Endothelial cell (in vitro differentiated cells): ENCODE data around the gene KPNA3. TPM values are rescaled to one million over a fixed set of nuclear protein-coding genes. Genes with fewer than 3 reads are reported as not detected.

Experiments
- DNase-seq: peaks from one replicate; pipeline ENCODE4 v3.0.0; 2021; ENCODE audit warnings: low spot score
- H3K27ac Mint-ChIP-seq: one replicate; pipeline ENCODE4 v1.8.0; 2021; ENCODE audit warnings: mixed read lengths, inconsistent platforms; ENCODE audit not compliant: unreplicated experiment
- H3K27me3 Mint-ChIP-seq: one replicate; pipeline ENCODE4 v1.8.0; 2021; ENCODE audit warnings: mild to moderate bottlenecking, moderate library complexity, mixed read lengths, inconsistent platforms; ENCODE audit not compliant: unreplicated experiment
- H3K36me3 Mint-ChIP-seq: one replicate; pipeline ENCODE4 v1.8.0; 2021; ENCODE audit warnings: mild to moderate bottlenecking, low read depth, mixed read lengths, inconsistent platforms; ENCODE audit not compliant: unreplicated experiment
- H3K4me1 Mint-ChIP-seq: one replicate; pipeline ENCODE4 v1.8.0; 2021; ENCODE audit warnings: mild to moderate bottlenecking, mixed read lengths, inconsistent platforms; ENCODE audit not compliant: unreplicated experiment
- H3K4me3 Mint-ChIP-seq: one replicate; pipeline ENCODE4 v1.8.0; 2021; ENCODE audit warnings: mild to moderate bottlenecking, mixed read lengths, inconsistent platforms; ENCODE audit not compliant: unreplicated experiment
- H3K9me3 Mint-ChIP-seq: one replicate; pipeline ENCODE4 v1.8.0; 2021; ENCODE audit warnings: mixed read lengths, inconsistent platforms; ENCODE audit not compliant: unreplicated experiment
- CTCF ChIP-seq: fragments of 200-600 bp; sonication (generic); IDR thresholded peaks from one replicate; pipeline ENCODE4 v1.5.0; 2021; ENCODE audit warnings: antibody characterized with exemption; ENCODE audit not compliant: unreplicated experiment
- total RNA-seq: library from RNA; stranded (reverse); fragmentation: NEBNext Ultra II Directional; extraction: Animal tissue kit (Norgen Biotek cat#: 25700); gene quantifications from one replicate; pipeline ENCODE4 v1.2.1, GENCODE V29; 2021; ENCODE audit not compliant: unreplicated experiment

KPNA3 gene
- total RNA-seq, 1 donor from 2014 or later: 50.3 TPM

DNA sequence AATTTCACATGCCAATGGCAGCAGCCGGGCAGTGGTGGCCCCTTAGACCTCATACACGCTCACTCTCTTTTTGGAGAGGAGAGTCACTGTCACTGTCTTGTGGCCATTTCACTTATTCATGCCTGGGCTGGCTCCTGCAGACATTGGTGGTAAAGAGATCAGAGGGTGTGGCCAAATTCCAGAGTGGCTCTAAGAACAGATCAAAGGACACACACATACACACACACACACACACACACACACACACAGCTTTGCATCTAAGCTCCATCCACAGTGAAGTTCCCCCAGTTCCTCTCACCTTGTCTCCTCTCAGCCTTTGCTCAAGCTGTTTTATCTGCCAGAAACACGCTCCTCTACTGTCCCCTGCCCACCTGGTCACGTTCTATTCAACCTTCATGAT lies 46.5 kb upstream of the KPNA3 start:
- peaks cover 7% of the 10 kb centered on the region for H3K4me1 Mint-ChIP-seq
- H3K9me3 Mint-ChIP-seq: no peaks in the 10 kb centered on the region
- no peak overlapping the region for H3K4me3 Mint-ChIP-seq
- no peak overlapping the region for H3K27ac Mint-ChIP-seq
- H3K36me3 Mint-ChIP-seq: peaks cover 8% of the 10 kb centered on the region
- peaks cover 4% of the 10 kb centered on the region for H3K27me3 Mint-ChIP-seq
- TF ChIP-seq CTCF: no peak
- DNase-seq: no peak

GRCh38 chr13:49836516-49836915 lies 44.0 kb upstream of the KPNA3 start:
- Mint-ChIP-seq H3K27ac (no peak overlapping the region), H3K9me3 (no peaks in the 10 kb centered on the region), H3K4me3 (no peak overlapping the region), H3K36me3 (peaks cover 3% of the 10 kb centered on the region), H3K27me3 (peaks cover 4% of the 10 kb centered on the region), H3K4me1 (peaks cover 2% of the 10 kb centered on the region)
- DNase-seq: no peak
- no peak for TF ChIP-seq CTCF

GRCh38 chr13:49833402-49833801 lies 40.9 kb upstream of the KPNA3 start:
- Mint-ChIP-seq H3K9me3 (no peaks in the 10 kb centered on the region), H3K4me1 (peaks cover 2% of the 10 kb centered on the region), H3K36me3 (no peaks in the 10 kb centered on the region), H3K4me3 (no peak overlapping the region), H3K27ac (no peak overlapping the region), H3K27me3 (no peaks in the 10 kb centered on the region)
- TF ChIP-seq CTCF: no peak
- no peak for DNase-seq

- H3K36me3 Mint-ChIP-seq: no peaks in the 10 kb centered on the region
- peaks cover under 1% of the 10 kb centered on the region for H3K4me1 Mint-ChIP-seq
- H3K9me3 Mint-ChIP-seq: no peaks in the 10 kb centered on the region
- no peak for TF ChIP-seq CTCF
- no peak for DNase-seq
- H3K27ac Mint-ChIP-seq: no peak overlapping the region
- H3K27me3 Mint-ChIP-seq: no peaks in the 10 kb centered on the region
- no peak overlapping the region for H3K4me3 Mint-ChIP-seq
Measured at GRCh38 chr13:49831455-49831854, 39.0 kb upstream of the KPNA3 start.

GRCh38 chr13:49830721-49831120 lies 38.2 kb upstream of the KPNA3 start:
- H3K4me1 Mint-ChIP-seq: no peaks in the 10 kb centered on the region
- no peak for TF ChIP-seq CTCF
- H3K36me3 Mint-ChIP-seq: no peaks in the 10 kb centered on the region
- H3K27ac Mint-ChIP-seq: no peak overlapping the region
- H3K4me3 Mint-ChIP-seq: no peak overlapping the region
- no peaks in the 10 kb centered on the region for H3K9me3 Mint-ChIP-seq
- DNase-seq: no peak
- no peaks in the 10 kb centered on the region for H3K27me3 Mint-ChIP-seq
